Measurements from ENCODE around the gene ZCCHC2. TPM values are rescaled to one million over a fixed set of nuclear protein-coding genes. Genes with fewer than 3 reads are reported as not detected.

The ZCCHC2 gene
- total and polyA plus RNA-seq, 2 of the 4 experiments (the other 2 are of a cell fraction), result 3.2 to 3.6 TPM

- no peak for TF ChIP-seq ELK1 (IDR thresholded peaks at IDR 0.05; ENCODE audit: borderline replicate concordance, low read depth, low read length)
- no peak for TF ChIP-seq NFE2L2 (IDR thresholded peaks at IDR 0.05; ENCODE audit: low read depth, low read length)
- TF ChIP-seq RCOR1 (IDR thresholded peaks at IDR 0.05; ENCODE audit: insufficient replicate concordance, low read length), result no peak
Measured at GRCh38 chr18:62506495-62507143, 16.2 kb upstream of the ZCCHC2 start (continued).

- no peak for ATAC-seq (ENCODE audit: low read depth)
Measured at GRCh38 chr18:62509779-62510178, 13.0 kb upstream of the ZCCHC2 start.

More at GRCh38 chr18:62509779-62510178, 13.0 kb upstream of the ZCCHC2 start:
- no peak overlapping the region for H3K27ac ChIP-seq (ENCODE audit: insufficient read depth, low read length)
- no peak overlapping the region for H3K23ac ChIP-seq (ENCODE audit: low read depth, low read length)
- in situ Hi-C loops (cut with MboI; ENCODE audit: low sequenced_read_pairs), result no loop called here
- no peaks in the 10 kb centered on the region for H3K27me3 ChIP-seq (ENCODE audit: control insufficient read depth, insufficient read depth, low read length)
- no peaks in the 10 kb centered on the region; the same call in 1 of the 2 replicates for H3K4me1 ChIP-seq (ENCODE audit: control insufficient read depth, insufficient read depth, low read length)
- BruUV-seq (replicated peaks), result no TSS peak
- H4K8ac ChIP-seq (ENCODE audit: low read depth in 2 of 2, low read length in 2 of 2), result no peak overlapping the region
- no peaks in the 10 kb centered on the region for H4K20me1 ChIP-seq (ENCODE audit: insufficient read depth, low read length)
- DNase-seq, result no peak
- no peak overlapping the region for H4K91ac ChIP-seq (ENCODE audit: insufficient read depth, low read depth, low read length)
- H3K9ac ChIP-seq (ENCODE audit: low read depth, low read length), result no peak overlapping the region
- no peak overlapping the region for H2AK5ac ChIP-seq (ENCODE audit: low read depth, low read length)
- dilution Hi-C loops (cut with HindIII; ENCODE audit: low sequenced_read_pairs, unreplicated experiment), result no loop called here
- H2BK20ac ChIP-seq (ENCODE audit: low read depth, low read length), result no peak overlapping the region
- H2AFZ ChIP-seq (replicated peaks; ENCODE audit: low read length, poor library complexity), result no peak overlapping the region
- POLR2A ChIA-PET (ENCODE audit: unreplicated experiment), result no interaction called here
- WGBS, 2 experiments (ENCODE audit: extremely low coverage in 2 of 2, insufficient read length in 1 of 2), result no CpG with 5 or more reads among the region's 1 CpG
- TF ChIP-seq POLR2A (IDR thresholded peaks at IDR 0.05; ENCODE audit: low read depth, low read length) (no peak), FOS (IDR thresholded peaks at IDR 0.05; ENCODE audit: low read depth, low read length) (no peak), RCOR1 (IDR thresholded peaks at IDR 0.05; ENCODE audit: insufficient replicate concordance, low read length) (no peak), CTCF (conservative IDR thresholded peaks at IDR 0.05; ENCODE audit: low read depth, low read length) (no peak), NFE2L2 (IDR thresholded peaks at IDR 0.05; ENCODE audit: low read depth, low read length) (no peak), BHLHE40 (IDR thresholded peaks at IDR 0.05; ENCODE audit: low read depth, low read length) (no peak), CHD1 (IDR thresholded peaks at IDR 0.05; ENCODE audit: low read depth, low read length) (no peak)
- no peak overlapping the region for H3K4me3 ChIP-seq (ENCODE audit: insufficient read depth, low read depth, low read length)
- H4K5ac ChIP-seq (ENCODE audit: low read depth, low read length), result no peak overlapping the region
- no peak overlapping the region for H3K4me2 ChIP-seq (ENCODE audit: low read depth, low read length)
- no peak overlapping the region for H2BK120ac ChIP-seq (ENCODE audit: low read depth, low read length)
- no peaks in the 10 kb centered on the region for H3K36me3 ChIP-seq (ENCODE audit: control insufficient read depth, insufficient read depth, low read length)
- H3K56ac ChIP-seq (ENCODE audit: extremely low read depth, insufficient read depth, low read length), result no peak overlapping the region
- H3K79me1 ChIP-seq (ENCODE audit: low read depth in 1 of 2, low read length in 2 of 2), result no peaks in the 10 kb centered on the region
- H2BK15ac ChIP-seq (ENCODE audit: low read depth, low read length), result no peak overlapping the region
- H2BK5ac ChIP-seq (ENCODE audit: low read depth, low read length, poor library complexity, severe bottlenecking), result no peak overlapping the region
- no peaks in the 10 kb centered on the region for H3K9me1 ChIP-seq (ENCODE audit: insufficient read depth, low read length)
- CTCF ChIA-PET, result no interaction called here
- no peak overlapping the region for H2AK9ac ChIP-seq (replicated peaks; ENCODE audit: low read depth, low read length, poor library complexity)
- H3K4ac ChIP-seq (ENCODE audit: low read depth, low read length), result no peak overlapping the region
- no peak overlapping the region for H3K14ac ChIP-seq (replicated peaks; ENCODE audit: low read depth, low read length)
- peaks cover 5% of the 10 kb centered on the region; the same call in 1 of the 2 replicates for H3K9me3 ChIP-seq (ENCODE audit: control insufficient read depth, insufficient read depth, low read length)
- H3K18ac ChIP-seq (ENCODE audit: low read depth, low read length), result no peak overlapping the region
- intact Hi-C loops (cut with micrococcal nuclease), result no loop called here

All from IMR-90 (cell line).